ENCODE results near the gene ZFHX2.
A peak's percentile ranks its signal among the peaks of the same experiment; 100 is the strongest.

GRCh38 chr14:23559010-23559925 is 7.7 kb upstream of the ZFHX2 start:
- TF ChIP-seq EZH2phosphoT487 (IDR thresholded peaks at IDR 0.05; ENCODE audit: low read depth) (no peak), CTCF (IDR thresholded peaks at IDR 0.05; ENCODE audit: low read depth, low read length) (peak; percentile 97)
